Endodermal cell (in vitro differentiated cells): ENCODE measurements around the gene SULT1B1. TPM values are rescaled to one million over a fixed set of nuclear protein-coding genes. Genes with fewer than 3 reads are reported as not detected.

Experiments
- DNase-seq: peaks from one replicate; pipeline ENCODE4 v3.0.0-alpha.2; 2017
- H3K27ac ChIP-seq: 2 replicates; pipeline ENCODE4 v1.5.1; 2013; ENCODE audit warnings: mild to moderate bottlenecking, low read depth, low read length, moderate library complexity
- H3K27me3 ChIP-seq: 2 replicates; pipeline ENCODE4 v1.6.1; 2013; ENCODE audit warnings: mild to moderate bottlenecking, low read length, moderate library complexity; ENCODE audit not compliant: insufficient read depth, control insufficient read depth, poor library complexity, severe bottlenecking
- H3K36me3 ChIP-seq: 2 replicates; pipeline ENCODE4 v1.7.0; 2013; ENCODE audit warnings: mild to moderate bottlenecking, low read length, moderate library complexity; ENCODE audit not compliant: control insufficient read depth, insufficient read depth
- H3K4me1 ChIP-seq: one replicate; pipeline ENCODE4 v1.7.0; 2013; ENCODE audit warnings: low read length; ENCODE audit not compliant: control insufficient read depth, insufficient read depth
- H3K4me3 ChIP-seq: 2 replicates; pipeline ENCODE4 v1.5.1; 2013; ENCODE audit warnings: mild to moderate bottlenecking, low read length, moderate library complexity
- H3K9ac ChIP-seq: 2 replicates; pipeline ENCODE4 v1.6.1; 2013; ENCODE audit warnings: mild to moderate bottlenecking, low read length, moderate library complexity; ENCODE audit not compliant: poor library complexity, severe bottlenecking; ENCODE audit errors: extremely low read depth
- H3K9me3 ChIP-seq: 2 replicates; pipeline ENCODE4 v1.6.1; 2013; ENCODE audit warnings: mild to moderate bottlenecking, low read length, moderate library complexity; ENCODE audit not compliant: control insufficient read depth
- H3K27ac Mint-ChIP-seq: 2 replicates; pipeline ENCODE4 v1.8.0; 2020; ENCODE audit warnings: mixed read lengths
- H3K27me3 Mint-ChIP-seq: 2 replicates; pipeline ENCODE4 v1.8.0; 2021; ENCODE audit warnings: mild to moderate bottlenecking, mixed read lengths; ENCODE audit not compliant: insufficient read depth
- H3K36me3 Mint-ChIP-seq: 2 replicates; pipeline ENCODE4 v1.8.0; 2020; ENCODE audit warnings: low read depth, mixed read lengths
- H3K4me1 Mint-ChIP-seq: 2 replicates; pipeline ENCODE4 v1.8.0; 2020; ENCODE audit warnings: mixed read lengths
- H3K4me3 Mint-ChIP-seq: 2 replicates; pipeline ENCODE4 v1.8.0; 2020; ENCODE audit warnings: mild to moderate bottlenecking, moderate library complexity, mixed read lengths
- H3K9me3 Mint-ChIP-seq: 2 replicates; pipeline ENCODE4 v1.8.0; 2020; ENCODE audit warnings: mild to moderate bottlenecking, mixed read lengths
- WGBS, 2 experiments: methylation state at CpG; one replicate each; pipeline versions ENCODE4 v1.1.5 to v1.1.7; 2013; ENCODE audit warnings: missing lambda C conversion rate in 2 of 2, mixed read lengths in 1 of 2; ENCODE audit not compliant: insufficient coverage in 1 of 2, insufficient read length in 1 of 2; 5-methylcytosine and 5-hydroxymethylcytosine counted together
- long read RNA-seq, 4 experiments: library from polyadenylated mRNA in 2 of 4; library from RNA in 1 of 4; library from capped mRNA in 1 of 4; stranded (forward) in 3 of 4; unstranded in 1 of 4; transcript quantifications; one replicate each; pipeline ENCODE4 v2.0.0, GENCODE V29; 2020 to 2021; ENCODE audit warnings: inconsistent platforms in 1 of 4
- polyA plus RNA-seq, 2 experiments: library from polyadenylated mRNA; stranded (reverse); fragments of 50-300 nt; gene quantifications; one replicate each; pipeline ENCODE4 v1.2.3, GENCODE V29; 2013
- total RNA-seq, 2 donors: library from RNA; stranded (reverse); fragmentation: NEBNext Ultra II Directional in 1 of 2; extraction: Animal tissue kit (Norgen Biotek cat#: 25700) in 1 of 2; gene quantifications; 2 replicates in 1 of 2; 3 replicates in 1 of 2; pipeline ENCODE4 v1.2.1, GENCODE V29; 2021
- TF ChIP-seq, protein P1 (sequence below): fragments of 200-600 bp; sonication (generic); conservative IDR thresholded peaks from 2 replicates; pipeline ENCODE4 v1.5.0; 2021; ENCODE audit warnings: antibody characterized with exemption, mild to moderate bottlenecking

The SULT1B1 gene
- not detected for total RNA-seq
- polyA plus RNA-seq (2013, experiment 1 of 2), result not detected
- not detected for polyA plus RNA-seq (2013, experiment 2 of 2)
- long read RNA-seq, experiment 1, result 0 reads
- long read RNA-seq, experiment 2, result 0 reads
- long read RNA-seq, experiment 3, result 0 reads
- long read RNA-seq, experiment 4, result 0 reads

DNA sequence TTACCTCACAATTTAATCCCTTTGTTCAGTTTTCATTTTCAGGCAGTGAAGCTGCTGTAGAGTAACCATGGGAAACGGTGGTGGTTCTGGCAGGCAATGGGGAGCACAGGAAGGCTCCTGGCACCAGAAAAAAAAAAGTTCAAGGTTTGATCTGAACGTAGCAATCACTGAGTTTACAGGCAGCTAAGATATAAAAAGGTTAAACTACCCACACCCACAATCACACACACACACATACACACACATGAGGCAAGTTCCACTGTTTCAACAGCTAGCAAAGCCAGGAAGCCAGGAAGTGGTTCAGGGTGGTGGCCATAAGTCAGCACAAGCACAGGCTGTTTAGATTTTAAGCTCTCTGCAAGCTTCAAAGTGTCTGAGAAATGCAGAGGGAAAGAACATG is at the start of gene SULT1B1:
Gene SULT1B1, minus strand, starts transcription at position 166 of the 400 bp plus-strand sequence. CDS start 5,403 bp downstream, outside the sequence.
- H3K27me3 ChIP-seq, result no peaks in the 10 kb centered on the region
- TF ChIP-seq, protein P1, sequence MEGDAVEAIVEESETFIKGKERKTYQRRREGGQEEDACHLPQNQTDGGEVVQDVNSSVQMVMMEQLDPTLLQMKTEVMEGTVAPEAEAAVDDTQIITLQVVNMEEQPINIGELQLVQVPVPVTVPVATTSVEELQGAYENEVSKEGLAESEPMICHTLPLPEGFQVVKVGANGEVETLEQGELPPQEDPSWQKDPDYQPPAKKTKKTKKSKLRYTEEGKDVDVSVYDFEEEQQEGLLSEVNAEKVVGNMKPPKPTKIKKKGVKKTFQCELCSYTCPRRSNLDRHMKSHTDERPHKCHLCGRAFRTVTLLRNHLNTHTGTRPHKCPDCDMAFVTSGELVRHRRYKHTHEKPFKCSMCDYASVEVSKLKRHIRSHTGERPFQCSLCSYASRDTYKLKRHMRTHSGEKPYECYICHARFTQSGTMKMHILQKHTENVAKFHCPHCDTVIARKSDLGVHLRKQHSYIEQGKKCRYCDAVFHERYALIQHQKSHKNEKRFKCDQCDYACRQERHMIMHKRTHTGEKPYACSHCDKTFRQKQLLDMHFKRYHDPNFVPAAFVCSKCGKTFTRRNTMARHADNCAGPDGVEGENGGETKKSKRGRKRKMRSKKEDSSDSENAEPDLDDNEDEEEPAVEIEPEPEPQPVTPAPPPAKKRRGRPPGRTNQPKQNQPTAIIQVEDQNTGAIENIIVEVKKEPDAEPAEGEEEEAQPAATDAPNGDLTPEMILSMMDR, result no peak
- H3K9me3 ChIP-seq, result no peaks in the 10 kb centered on the region
- WGBS, 2 experiments, result 82 to 100% methylated on average over 1 to 2 of the region's 2 CpGs
- H3K4me3 ChIP-seq, result no peak within 1 kb of the TSS
- no peak within 1 kb of the TSS for H3K4me3 Mint-ChIP-seq
- no peaks in the 10 kb centered on the region for H3K27me3 Mint-ChIP-seq
- DNase-seq, result no peak
- no peak within 1 kb of the TSS for H3K27ac ChIP-seq
- H3K4me1 Mint-ChIP-seq, result no peaks in the 10 kb centered on the region
- H3K9ac ChIP-seq, result no peak within 1 kb of the TSS
- H3K27ac Mint-ChIP-seq, result no peak within 1 kb of the TSS
- no peaks in the 10 kb centered on the region for H3K4me1 ChIP-seq
- H3K9me3 Mint-ChIP-seq, result peaks cover 10% of the 10 kb centered on the region
- H3K36me3 ChIP-seq, result no peaks in the 10 kb centered on the region
- H3K36me3 Mint-ChIP-seq, result no peaks in the 10 kb centered on the region

DNA sequence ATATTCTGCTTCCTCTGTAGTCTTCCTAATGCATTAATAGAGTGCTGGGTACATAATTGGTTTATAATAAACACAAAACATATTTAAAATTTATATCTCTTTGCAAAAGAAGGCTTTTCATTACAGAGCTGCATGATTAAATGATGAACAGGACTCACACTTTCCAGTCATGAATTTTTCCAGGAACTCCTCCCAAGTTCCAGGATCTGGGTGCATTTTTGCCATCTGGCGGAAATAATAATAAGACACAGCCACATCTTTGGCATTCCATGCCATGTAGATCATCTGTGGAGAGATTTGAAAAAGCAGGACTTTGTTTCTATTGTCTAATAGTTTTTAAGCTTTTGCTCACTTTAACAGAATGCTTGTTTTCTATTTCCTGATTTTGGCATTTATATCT is 40.2 kb upstream of the SULT1B1 start:
- Mint-ChIP-seq H3K27ac (no peak overlapping the region), H3K27me3 (no peaks in the 10 kb centered on the region), H3K4me3 (no peak overlapping the region), H3K9me3 (no peaks in the 10 kb centered on the region), H3K4me1 (no peaks in the 10 kb centered on the region), H3K36me3 (no peaks in the 10 kb centered on the region)
- no peak for DNase-seq
- Histone ChIP-seq H3K36me3 (no peaks in the 10 kb centered on the region), H3K27me3 (no peaks in the 10 kb centered on the region), H3K27ac (no peak overlapping the region), H3K4me3 (no peak overlapping the region), H3K4me1 (no peaks in the 10 kb centered on the region), H3K9ac (no peak overlapping the region), H3K9me3 (no peaks in the 10 kb centered on the region)
- WGBS, 2 experiments, result 100% methylated on average over 1 of the region's 1 CpG; no CpG with 5 or more reads in 1 of the 2 experiments
- TF ChIP-seq, protein P1, result no peak

DNA sequence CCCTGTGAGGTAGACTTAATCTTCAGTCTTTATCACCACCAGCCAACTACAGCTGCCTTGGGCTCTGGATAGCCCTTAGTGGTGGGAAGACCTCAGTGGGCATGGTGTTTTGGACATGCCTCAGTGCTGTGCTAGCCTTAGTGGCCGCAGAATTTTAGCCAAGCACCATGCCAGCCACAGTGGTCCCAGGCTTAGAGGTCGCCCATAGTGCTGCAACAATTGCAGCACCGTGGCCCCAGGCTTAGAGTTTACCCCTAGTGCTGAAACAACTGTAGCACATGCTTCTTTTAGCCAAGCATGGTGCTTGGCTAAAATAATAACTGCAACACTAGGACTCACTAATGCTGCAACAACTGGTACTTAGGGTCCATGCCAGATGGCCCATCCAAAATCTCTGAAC is 38.9 kb upstream of the SULT1B1 start:
- no peaks in the 10 kb centered on the region for H3K4me1 Mint-ChIP-seq
- no peak for DNase-seq
- H3K27ac Mint-ChIP-seq, result no peak overlapping the region
- no peaks in the 10 kb centered on the region for H3K9me3 ChIP-seq
- TF ChIP-seq, protein P1, result no peak
- no peaks in the 10 kb centered on the region for H3K27me3 Mint-ChIP-seq
- 91 to 96% methylated on average over 3 of the region's 3 CpGs for WGBS, 2 experiments
- no peaks in the 10 kb centered on the region for H3K36me3 ChIP-seq
- H3K4me1 ChIP-seq, result no peaks in the 10 kb centered on the region
- no peak overlapping the region for H3K27ac ChIP-seq
- no peak overlapping the region for H3K9ac ChIP-seq
- H3K27me3 ChIP-seq, result no peaks in the 10 kb centered on the region
- H3K4me3 ChIP-seq, result no peak overlapping the region
- no peaks in the 10 kb centered on the region for H3K36me3 Mint-ChIP-seq
- no peaks in the 10 kb centered on the region for H3K9me3 Mint-ChIP-seq
- no peak overlapping the region for H3K4me3 Mint-ChIP-seq
